Lower leg skin (tissue), 3 donors: ENCODE results near the gene REC114.

ENCODE experiments used
- POLR2A ChIP-seq, 2 donors: fragments of 450-650 bp; IDR thresholded peaks; one replicate each; pipeline ENCODE4 v1.6.1; 2016 to 2017; ENCODE audit warnings: antibody characterized with exemption in 2 of 2, mild to moderate bottlenecking in 1 of 2, moderate library complexity in 1 of 2
- TF ChIP-seq, protein P1 (sequence below), 3 donors: fragments of 450-650 bp; IDR thresholded peaks; one replicate each; pipeline ENCODE4 v1.5.1; 2016; ENCODE audit warnings: antibody characterized with exemption in 3 of 3, mild to moderate bottlenecking in 3 of 3, moderate library complexity in 2 of 3

DNA sequence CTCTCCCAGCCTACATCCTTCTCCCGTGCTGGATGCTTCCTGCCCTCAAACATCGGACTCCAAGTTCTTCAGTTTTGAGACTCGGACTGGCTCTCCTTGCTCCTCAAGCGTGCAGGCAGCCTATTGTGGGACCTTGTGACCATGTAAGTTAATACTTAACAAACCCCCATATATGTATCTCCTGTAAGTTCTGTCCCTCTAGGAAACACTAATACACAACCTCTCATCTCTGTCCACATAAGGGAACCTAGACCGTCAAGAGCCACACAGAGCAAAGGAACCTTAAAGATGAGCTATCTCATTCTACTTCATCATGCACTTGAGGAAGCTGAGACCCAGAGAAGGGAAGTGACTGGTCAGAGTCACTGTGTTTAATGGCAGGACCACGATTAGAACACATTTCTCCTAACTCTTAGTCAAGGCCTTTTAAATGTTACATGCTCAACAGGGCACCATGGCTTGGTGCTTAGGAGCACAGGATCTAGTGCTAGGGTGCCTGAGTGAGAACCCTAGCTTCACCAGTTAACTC, 140.0 kb downstream of the REC114 start:
- no peak for TF ChIP-seq POLR2A (IDR thresholded peaks at IDR 0.05)
- TF ChIP-seq, protein P1, sequence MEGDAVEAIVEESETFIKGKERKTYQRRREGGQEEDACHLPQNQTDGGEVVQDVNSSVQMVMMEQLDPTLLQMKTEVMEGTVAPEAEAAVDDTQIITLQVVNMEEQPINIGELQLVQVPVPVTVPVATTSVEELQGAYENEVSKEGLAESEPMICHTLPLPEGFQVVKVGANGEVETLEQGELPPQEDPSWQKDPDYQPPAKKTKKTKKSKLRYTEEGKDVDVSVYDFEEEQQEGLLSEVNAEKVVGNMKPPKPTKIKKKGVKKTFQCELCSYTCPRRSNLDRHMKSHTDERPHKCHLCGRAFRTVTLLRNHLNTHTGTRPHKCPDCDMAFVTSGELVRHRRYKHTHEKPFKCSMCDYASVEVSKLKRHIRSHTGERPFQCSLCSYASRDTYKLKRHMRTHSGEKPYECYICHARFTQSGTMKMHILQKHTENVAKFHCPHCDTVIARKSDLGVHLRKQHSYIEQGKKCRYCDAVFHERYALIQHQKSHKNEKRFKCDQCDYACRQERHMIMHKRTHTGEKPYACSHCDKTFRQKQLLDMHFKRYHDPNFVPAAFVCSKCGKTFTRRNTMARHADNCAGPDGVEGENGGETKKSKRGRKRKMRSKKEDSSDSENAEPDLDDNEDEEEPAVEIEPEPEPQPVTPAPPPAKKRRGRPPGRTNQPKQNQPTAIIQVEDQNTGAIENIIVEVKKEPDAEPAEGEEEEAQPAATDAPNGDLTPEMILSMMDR (IDR thresholded peaks at IDR 0.05) = no peak
